ENCODE data around the gene STK35. TPM values are rescaled to one million over a fixed set of nuclear protein-coding genes. Genes with fewer than 3 reads are reported as not detected.

Gene STK35
- total RNA-seq, 2 experiments from 2014 or later = 18.0 to 18.4 TPM

DNA sequence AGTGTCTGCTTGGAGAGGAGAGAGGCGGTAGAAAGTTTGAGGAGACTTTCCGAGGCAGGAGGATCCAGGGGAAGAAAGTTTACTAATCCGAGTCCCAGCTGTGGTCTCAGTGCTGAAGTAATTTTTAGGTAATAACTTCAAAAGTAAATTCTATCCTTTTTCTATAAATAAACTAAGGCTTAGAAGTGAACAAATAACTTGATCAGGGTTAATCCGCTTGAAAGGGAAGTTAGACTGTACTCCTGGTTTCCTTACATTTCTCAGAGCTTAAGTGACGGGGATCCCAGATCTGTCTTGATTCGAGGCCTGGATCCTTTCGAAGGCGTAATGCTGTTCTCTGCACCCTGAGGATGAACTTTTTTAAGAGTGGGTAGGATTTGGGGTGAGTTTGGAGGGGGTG is 2.6 kb downstream of the STK35 start:
- TF ChIP-seq, protein P1, sequence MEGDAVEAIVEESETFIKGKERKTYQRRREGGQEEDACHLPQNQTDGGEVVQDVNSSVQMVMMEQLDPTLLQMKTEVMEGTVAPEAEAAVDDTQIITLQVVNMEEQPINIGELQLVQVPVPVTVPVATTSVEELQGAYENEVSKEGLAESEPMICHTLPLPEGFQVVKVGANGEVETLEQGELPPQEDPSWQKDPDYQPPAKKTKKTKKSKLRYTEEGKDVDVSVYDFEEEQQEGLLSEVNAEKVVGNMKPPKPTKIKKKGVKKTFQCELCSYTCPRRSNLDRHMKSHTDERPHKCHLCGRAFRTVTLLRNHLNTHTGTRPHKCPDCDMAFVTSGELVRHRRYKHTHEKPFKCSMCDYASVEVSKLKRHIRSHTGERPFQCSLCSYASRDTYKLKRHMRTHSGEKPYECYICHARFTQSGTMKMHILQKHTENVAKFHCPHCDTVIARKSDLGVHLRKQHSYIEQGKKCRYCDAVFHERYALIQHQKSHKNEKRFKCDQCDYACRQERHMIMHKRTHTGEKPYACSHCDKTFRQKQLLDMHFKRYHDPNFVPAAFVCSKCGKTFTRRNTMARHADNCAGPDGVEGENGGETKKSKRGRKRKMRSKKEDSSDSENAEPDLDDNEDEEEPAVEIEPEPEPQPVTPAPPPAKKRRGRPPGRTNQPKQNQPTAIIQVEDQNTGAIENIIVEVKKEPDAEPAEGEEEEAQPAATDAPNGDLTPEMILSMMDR (IDR thresholded peaks at IDR 0.05) = no peak
- ATAC-seq (no peak), DNase-seq (no peak)
- Mint-ChIP-seq H3K4me1 (ENCODE audit: low read depth) (peaks cover 58% of the 10 kb centered on the region), H3K9me3 (no peaks in the 10 kb centered on the region), H3K27ac (no peak overlapping the region), H3K4me3 (peak overlapping the region; percentile 94), H3K36me3 (ENCODE audit: low read depth) (peaks cover 42% of the 10 kb centered on the region), H3K27me3 (no peaks in the 10 kb centered on the region)
- intact Hi-C loops (cut with micrococcal nuclease) = loop anchor here (5.0 kb wide), 1 partner anchor 68 kb away; no protein-coding TSS in a partner anchor
- ChIA-PET CTCF (interaction anchor here (1.0 to 3.1 kb wide), 3 partner anchors 11 to 138 kb away, joined by 5 to 15 read pairs (median 7); no protein-coding TSS in a partner anchor), POLR2A (interaction anchor here (1.0 to 3.4 kb wide), 5 partner anchors 9 to 359 kb away, joined by 3 to 33 read pairs (median 3); no protein-coding TSS in a partner anchor)

GRCh38 chr20:2108498-2108897 is 6.9 kb downstream of the STK35 start:
- Mint-ChIP-seq H3K27ac (no peak overlapping the region), H3K36me3 (ENCODE audit: low read depth) (peaks cover 50% of the 10 kb centered on the region)
- CTCF ChIA-PET = interaction anchor here (1.1 kb wide), 1 partner anchor 99 kb away, joined by 3 read pairs; no protein-coding TSS in a partner anchor

DNA sequence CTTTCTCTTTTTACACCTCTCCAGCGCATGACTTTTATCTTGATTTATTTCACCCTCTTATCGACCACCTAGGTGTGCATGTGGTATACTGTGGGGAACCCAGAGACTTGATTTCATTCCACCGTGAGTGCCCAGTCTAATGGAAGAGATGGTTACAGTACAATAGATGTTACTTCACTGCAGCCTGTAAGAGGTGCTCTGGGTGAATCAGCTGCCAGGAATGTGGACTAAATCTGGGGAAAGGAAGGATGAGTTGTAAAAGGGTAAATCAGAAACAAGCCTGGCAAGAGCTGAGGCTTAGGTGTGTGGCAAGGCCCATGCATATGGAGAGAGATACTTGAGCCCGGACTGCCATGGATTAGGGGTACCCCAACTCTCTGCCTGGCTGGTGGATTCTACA is 7.4 kb downstream of the STK35 start:
- TF ChIP-seq, protein P1 (IDR thresholded peaks at IDR 0.05) = no peak
- Mint-ChIP-seq H3K27ac (no peak overlapping the region), H3K9me3 (no peaks in the 10 kb centered on the region), H3K36me3 (ENCODE audit: low read depth) (peaks cover 46% of the 10 kb centered on the region), H3K4me3 (no peak overlapping the region), H3K27me3 (no peaks in the 10 kb centered on the region), H3K4me1 (ENCODE audit: low read depth) (peaks cover 83% of the 10 kb centered on the region)
- ChIA-PET CTCF (no interaction called here), POLR2A (interaction anchor here (0.7 to 1.1 kb wide), 3 partner anchors 15 to 422 kb away, joined by 3 to 4 read pairs (median 3); no protein-coding TSS in a partner anchor)
- no peak for ATAC-seq
- DNase-seq = no peak
- intact Hi-C loops (cut with micrococcal nuclease) = no loop called here

More at GRCh38 chr20:2108498-2108897, 6.9 kb downstream of the STK35 start:
- TF ChIP-seq, protein P1 (IDR thresholded peaks at IDR 0.05) = no peak
- H3K9me3 Mint-ChIP-seq = no peaks in the 10 kb centered on the region
- no peak for DNase-seq
- H3K4me3 Mint-ChIP-seq = no peak overlapping the region
- no peaks in the 10 kb centered on the region for H3K27me3 Mint-ChIP-seq
- POLR2A ChIA-PET = interaction anchor here (0.7 to 1.1 kb wide), 3 partner anchors 16 to 422 kb away, joined by 3 to 4 read pairs (median 3); no protein-coding TSS in a partner anchor
- no peak for ATAC-seq
- intact Hi-C loops (cut with micrococcal nuclease) = no loop called here
- peaks cover 82% of the 10 kb centered on the region for H3K4me1 Mint-ChIP-seq (ENCODE audit: low read depth)

DNA sequence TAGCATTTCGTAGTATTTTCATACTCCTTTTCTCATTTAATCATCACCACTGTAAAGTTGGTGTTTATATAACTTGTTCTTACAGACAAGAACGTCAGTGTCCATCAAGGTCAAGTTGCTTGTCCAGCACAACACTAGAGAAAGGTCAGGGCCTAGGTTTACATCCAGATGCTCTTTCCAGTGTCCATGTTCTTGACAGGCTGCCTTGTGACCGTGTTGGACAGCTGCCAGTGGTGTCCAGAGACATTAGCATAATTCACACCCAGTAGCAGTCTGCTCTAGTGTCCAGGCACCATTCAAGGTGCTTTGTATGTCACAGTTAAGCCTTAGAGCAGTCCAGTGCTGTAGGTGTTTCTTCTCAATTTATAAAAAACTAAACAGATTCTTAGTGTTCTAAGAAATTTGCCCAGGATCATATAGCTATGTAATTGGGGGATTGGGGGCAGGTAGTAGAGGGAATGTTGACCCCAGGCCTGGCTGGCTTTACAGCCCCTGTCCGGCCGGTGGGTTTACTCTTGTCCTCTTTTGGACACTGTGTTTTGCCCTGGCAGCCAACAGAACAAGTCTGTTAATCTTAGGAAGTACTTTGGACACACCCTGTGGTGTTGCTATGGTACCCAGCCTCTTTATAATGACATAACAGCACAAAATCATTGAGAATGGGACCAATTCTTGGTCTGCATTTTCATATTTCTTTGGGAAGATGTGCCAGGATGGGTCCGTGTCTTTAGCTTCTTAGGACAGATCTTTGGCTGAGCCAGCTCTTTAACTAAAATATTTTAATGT is 8.0 kb downstream of the STK35 start:
- ChIA-PET CTCF (interaction anchor here (1.0 kb wide), 1 partner anchor 63 kb away, joined by 3 read pairs; no protein-coding TSS in a partner anchor), POLR2A (interaction anchor here (0.7 to 1.1 kb wide), 2 partner anchors 8 to 15 kb away, joined by 3 read pairs; partner anchors contain the start of gene STK35)
- H3K4me1 Mint-ChIP-seq (ENCODE audit: low read depth) = peaks cover 83% of the 10 kb centered on the region
- no peaks in the 10 kb centered on the region for H3K9me3 Mint-ChIP-seq
- H3K27ac Mint-ChIP-seq = no peak overlapping the region
- no peak overlapping the region for H3K4me3 Mint-ChIP-seq
- peaks cover 41% of the 10 kb centered on the region for H3K36me3 Mint-ChIP-seq (ENCODE audit: low read depth)
- H3K27me3 Mint-ChIP-seq = no peaks in the 10 kb centered on the region
- DNase-seq = no peak
- no peak for ATAC-seq
- TF ChIP-seq, protein P1 (IDR thresholded peaks at IDR 0.05) = no peak
- intact Hi-C loops (cut with micrococcal nuclease) = no loop called here

- ChIA-PET POLR2A (interaction anchor here (6.2 kb wide), 1 partner anchor 10 kb away, joined by 33 read pairs; no protein-coding TSS in a partner anchor), CTCF (interaction anchor here (1.3 to 1.4 kb wide), 3 partner anchors 10 to 12 kb away, joined by 3 to 4 read pairs (median 4); partner anchors contain the start of gene STK35)
- intact Hi-C loops (cut with micrococcal nuclease) = no loop called here
- Mint-ChIP-seq H3K4me3 (no peak overlapping the region), H3K9me3 (no peaks in the 10 kb centered on the region), H3K4me1 (ENCODE audit: low read depth) (peaks cover 72% of the 10 kb centered on the region), H3K27ac (no peak overlapping the region), H3K27me3 (no peaks in the 10 kb centered on the region), H3K36me3 (ENCODE audit: low read depth) (peaks cover 45% of the 10 kb centered on the region)
- ATAC-seq (no peak), DNase-seq (no peak)
- TF ChIP-seq, protein P1 (IDR thresholded peaks at IDR 0.05) = no peak
These were observed 11.3 kb downstream of the STK35 start for GRCh38 chr20:2112910-2113309.

Measured in activated CD8-positive, alpha-beta T cell treated with anti-CD3 and anti-CD28 coated beads for 36 hours (primary cell).